Spleen (tissue), 11 donors: ENCODE results near the gene NEK3. TPM values are rescaled to one million over a fixed set of nuclear protein-coding genes. Genes with fewer than 3 reads are reported as not detected.

ENCODE experiments used
- DNase-seq: peaks from one replicate; pipeline ENCODE4 v3.0.0-alpha.2; 2020
- H3K27ac ChIP-seq, 8 donors: fragments of 200-600 bp; sonication (generic) in 7 of 8; 1 replicate in 4 of 8; 2 replicates in 4 of 8; pipeline versions ENCODE4 v1.5.0 to v1.8.0; 2016 to 2021; ENCODE audit warnings: inconsistent platforms in 4 of 8, mild to moderate bottlenecking in 4 of 8, moderate library complexity in 1 of 8
- H3K27me3 ChIP-seq, 7 donors: fragments of 200-600 bp; sonication (generic) in 6 of 7; replicated peaks in 1 of 7; 1 replicate in 4 of 7; 2 replicates in 3 of 7; pipeline versions ENCODE4 v1.5.0 to v1.8.0; 2016 to 2021; ENCODE audit warnings: inconsistent platforms in 3 of 7, mild to moderate bottlenecking in 1 of 7
- H3K36me3 ChIP-seq, 6 donors: fragments of 200-600 bp; sonication (generic) in 5 of 6; 1 replicate in 4 of 6; 2 replicates in 2 of 6; pipeline versions ENCODE4 v1.5.0 to v1.8.0; 2016 to 2021; ENCODE audit warnings: inconsistent platforms in 2 of 6
- H3K4me1 ChIP-seq, 6 donors: fragments of 200-600 bp; sonication (generic) in 5 of 6; 1 replicate in 3 of 6; 2 replicates in 3 of 6; pipeline versions ENCODE4 v1.5.0 to v1.8.0; 2016 to 2021; ENCODE audit warnings: inconsistent platforms in 3 of 6
- H3K4me3 ChIP-seq, 8 donors: fragments of 200-600 bp; sonication (generic) in 7 of 8; 1 replicate in 4 of 8; 2 replicates in 4 of 8; pipeline versions ENCODE4 v1.5.0 to v1.8.0; 2016 to 2021; ENCODE audit warnings: inconsistent platforms in 4 of 8, mild to moderate bottlenecking in 4 of 8, moderate library complexity in 2 of 8
- H3K9me3 ChIP-seq, 8 donors: fragments of 200-600 bp; sonication (generic) in 7 of 8; 1 replicate in 4 of 8; 2 replicates in 4 of 8; pipeline versions ENCODE4 v1.5.0 to v1.8.0; 2016 to 2021; ENCODE audit warnings: inconsistent platforms in 4 of 8
- POLR2A ChIP-seq, 3 donors: fragments of 450-650 bp; IDR thresholded peaks; one replicate each; pipeline ENCODE4 v1.5.1; 2017; ENCODE audit warnings: antibody characterized with exemption in 3 of 3, mild to moderate bottlenecking in 1 of 3
- POLR2AphosphoS5 ChIP-seq, 3 donors: sonication (generic); formaldehyde crosslinking; IDR thresholded peaks; one replicate each; pipeline ENCODE4 v1.5.1; 2017; ENCODE audit warnings: antibody characterized with exemption in 3 of 3
- WGBS, 5 donors: extraction: QIAGEN DNeasy Blood & Tissue Kit in 3 of 5; methylation state at CpG; one replicate each; pipeline versions ENCODE4 v1.1.5 to v1.1.7; 2013 to 2018; 5-methylcytosine and 5-hydroxymethylcytosine counted together
- intact Hi-C: fragments of 100-400 bp; cut with DNase I; formaldehyde crosslinking; loops from one replicate; pipeline ENCODE4 v1.15.0; 2023; ENCODE audit warnings: low total_unique reads
- polyA plus RNA-seq, 3 donors: library from polyadenylated mRNA; stranded (reverse); fragments of 200-250 nt; gene quantifications; one replicate each; pipeline ENCODE4 v1.2.1, GENCODE V29; 2013
- total RNA-seq, 7 donors: library from RNA; depleted of rRNA in 3 of 7; stranded (reverse); fragments of >200 nt in 3 of 7; fragmentation: NEBNext Ultra II Directional in 4 of 7; extraction: Animal tissue kit (Norgen Biotek cat#: 25700) in 4 of 7; gene quantifications; one replicate each; pipeline versions ENCODE4 v1.1.0 to v1.2.1, GENCODE V29; 2016 to 2021
- TF ChIP-seq, protein P1 (sequence below), 11 experiments: fragments of 200-600 bp in 7 of 11; fragments of 450-650 bp in 4 of 11; sonication (generic) in 4 of 11; IDR thresholded peaks in 8 of 11; conservative IDR thresholded peaks in 3 of 11; 1 replicate in 7 of 11; 2 replicates in 4 of 11; pipeline versions ENCODE4 v1.4.0 to v1.8.0; 2016 to 2021; ENCODE audit warnings: antibody characterized with exemption in 11 of 11, inconsistent platforms in 4 of 11, mild to moderate bottlenecking in 1 of 11
- donor health status: healthy with polysubstance abuse.
- donor health status: DM: no; HTN: no; CAD: no; lungs with moderate emphysema.
- donor health status: DM: no; HTN: no; CAD: no.
- donor health status: Bipolar disorder and iron deficiency.
- donor health status: healthy.
- donor health status: DM: no; HTN: no; CAD: no.
- donor health status: DM: yes; HTN: yes; CAD: no.

Gene NEK3
- total and polyA plus RNA-seq, 10 donors, result 6.7 to 41.4 (median 12.6) TPM

DNA sequence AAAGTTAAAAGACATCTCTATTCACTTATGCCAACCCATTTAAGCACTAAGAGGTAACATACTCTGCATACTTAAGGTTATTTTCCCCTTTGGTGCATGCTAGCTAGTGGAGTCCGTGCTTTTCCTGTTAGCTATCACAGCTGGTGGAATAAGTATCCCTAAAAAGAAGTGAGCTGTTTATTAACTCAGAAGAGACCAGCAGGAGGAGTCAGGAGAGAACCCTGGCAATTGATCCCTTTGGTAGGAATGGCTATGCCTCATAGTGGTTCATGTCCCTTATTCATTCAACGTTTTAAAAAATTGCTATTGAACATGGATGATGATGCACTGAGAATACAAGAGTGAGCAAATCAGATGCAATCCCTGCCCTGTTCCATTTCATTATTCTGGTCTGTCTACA lies 18.1 kb downstream of the NEK3 start:
- H3K27ac ChIP-seq, result no peak overlapping the region
- WGBS, 5 donors, result 66 to 85% (median 80%) methylated on average over 2 of the region's 2 CpGs
- intact Hi-C loops, result no loop called here
- H3K4me1 ChIP-seq, result no peaks in the 10 kb centered on the region
- no peak overlapping the region for H3K4me3 ChIP-seq
- H3K36me3 ChIP-seq, result peaks cover 0 to 89% (median 11%) of the 10 kb centered on the region in 6 donors
- no peak for DNase-seq
- H3K9me3 ChIP-seq, result no peaks in the 10 kb centered on the region
- no peaks in the 10 kb centered on the region for H3K27me3 ChIP-seq
- TF ChIP-seq POLR2AphosphoS5 (IDR thresholded peaks at IDR 0.05) (no peak), POLR2A (IDR thresholded peaks at IDR 0.05) (no peak)
- TF ChIP-seq, protein P1, sequence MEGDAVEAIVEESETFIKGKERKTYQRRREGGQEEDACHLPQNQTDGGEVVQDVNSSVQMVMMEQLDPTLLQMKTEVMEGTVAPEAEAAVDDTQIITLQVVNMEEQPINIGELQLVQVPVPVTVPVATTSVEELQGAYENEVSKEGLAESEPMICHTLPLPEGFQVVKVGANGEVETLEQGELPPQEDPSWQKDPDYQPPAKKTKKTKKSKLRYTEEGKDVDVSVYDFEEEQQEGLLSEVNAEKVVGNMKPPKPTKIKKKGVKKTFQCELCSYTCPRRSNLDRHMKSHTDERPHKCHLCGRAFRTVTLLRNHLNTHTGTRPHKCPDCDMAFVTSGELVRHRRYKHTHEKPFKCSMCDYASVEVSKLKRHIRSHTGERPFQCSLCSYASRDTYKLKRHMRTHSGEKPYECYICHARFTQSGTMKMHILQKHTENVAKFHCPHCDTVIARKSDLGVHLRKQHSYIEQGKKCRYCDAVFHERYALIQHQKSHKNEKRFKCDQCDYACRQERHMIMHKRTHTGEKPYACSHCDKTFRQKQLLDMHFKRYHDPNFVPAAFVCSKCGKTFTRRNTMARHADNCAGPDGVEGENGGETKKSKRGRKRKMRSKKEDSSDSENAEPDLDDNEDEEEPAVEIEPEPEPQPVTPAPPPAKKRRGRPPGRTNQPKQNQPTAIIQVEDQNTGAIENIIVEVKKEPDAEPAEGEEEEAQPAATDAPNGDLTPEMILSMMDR (IDR thresholded peaks at IDR 0.05 in 8 of 11, conservative IDR thresholded peaks at IDR 0.05 in 3 of 11), result no peak

DNA sequence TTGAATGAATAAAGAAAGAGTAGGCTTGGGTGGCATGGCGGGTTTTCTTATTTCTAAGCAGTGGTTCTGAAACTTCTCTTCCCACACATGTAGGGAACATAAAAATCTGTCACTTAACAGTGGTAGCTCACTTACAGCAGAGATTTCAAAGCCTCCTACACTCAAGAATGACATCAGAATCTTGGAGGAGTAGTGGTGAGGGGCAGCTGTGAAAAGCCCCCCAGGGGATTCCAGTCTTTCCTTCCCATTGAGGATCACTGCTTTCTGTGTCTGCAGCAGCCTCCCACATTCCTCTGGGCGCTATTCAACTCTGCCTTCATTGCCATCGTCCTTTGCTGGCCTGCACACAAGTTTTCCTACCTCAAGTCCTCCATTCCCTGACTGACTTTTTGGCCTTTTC lies 21.9 kb downstream of the NEK3 start:
- intact Hi-C loops, result no loop called here
- TF ChIP-seq, protein P1 (IDR thresholded peaks at IDR 0.05 in 8 of 11, conservative IDR thresholded peaks at IDR 0.05 in 3 of 11), result no peak
- TF ChIP-seq POLR2AphosphoS5 (IDR thresholded peaks at IDR 0.05) (no peak), POLR2A (IDR thresholded peaks at IDR 0.05) (no peak)
- no peaks in the 10 kb centered on the region for H3K9me3 ChIP-seq
- no peak for DNase-seq
- no peak overlapping the region for H3K4me3 ChIP-seq
- no peak overlapping the region for H3K27ac ChIP-seq
- no peaks in the 10 kb centered on the region for H3K4me1 ChIP-seq
- peaks cover 0 to 93% (median 30%) of the 10 kb centered on the region in 6 donors for H3K36me3 ChIP-seq
- no peaks in the 10 kb centered on the region for H3K27me3 ChIP-seq
- WGBS, 5 donors, result 81 to 94% (median 85%) methylated on average over 3 of the region's 3 CpGs

DNA sequence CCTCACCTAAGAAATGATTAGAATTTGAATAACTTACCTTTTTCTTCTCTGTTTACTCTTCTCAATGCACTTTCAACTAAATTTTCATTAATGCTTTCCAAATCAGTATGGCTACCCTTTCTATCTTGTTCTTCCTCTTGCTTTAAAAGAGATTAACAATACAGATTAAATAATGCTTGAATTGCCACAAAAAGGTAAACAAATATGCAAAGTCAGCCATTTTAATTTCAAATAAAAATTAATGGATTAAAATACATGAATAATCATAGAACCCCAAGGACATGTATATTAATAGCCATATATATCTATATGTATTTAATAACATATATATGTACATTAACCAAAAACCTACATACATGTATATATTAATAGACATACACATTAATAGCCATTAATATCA lies 22.6 kb downstream of the NEK3 start:
- Histone ChIP-seq H3K27ac (no peak overlapping the region), H3K36me3 (peaks cover 0 to 94% (median 36%) of the 10 kb centered on the region in 6 donors), H3K27me3 (no peaks in the 10 kb centered on the region), H3K9me3 (no peaks in the 10 kb centered on the region), H3K4me1 (no peaks in the 10 kb centered on the region), H3K4me3 (no peak overlapping the region)
- no peak for DNase-seq
- intact Hi-C loops, result no loop called here
- TF ChIP-seq POLR2A (IDR thresholded peaks at IDR 0.05) (no peak), POLR2AphosphoS5 (IDR thresholded peaks at IDR 0.05) (no peak)
- TF ChIP-seq, protein P1 (IDR thresholded peaks at IDR 0.05 in 8 of 11, conservative IDR thresholded peaks at IDR 0.05 in 3 of 11), result no peak

DNA sequence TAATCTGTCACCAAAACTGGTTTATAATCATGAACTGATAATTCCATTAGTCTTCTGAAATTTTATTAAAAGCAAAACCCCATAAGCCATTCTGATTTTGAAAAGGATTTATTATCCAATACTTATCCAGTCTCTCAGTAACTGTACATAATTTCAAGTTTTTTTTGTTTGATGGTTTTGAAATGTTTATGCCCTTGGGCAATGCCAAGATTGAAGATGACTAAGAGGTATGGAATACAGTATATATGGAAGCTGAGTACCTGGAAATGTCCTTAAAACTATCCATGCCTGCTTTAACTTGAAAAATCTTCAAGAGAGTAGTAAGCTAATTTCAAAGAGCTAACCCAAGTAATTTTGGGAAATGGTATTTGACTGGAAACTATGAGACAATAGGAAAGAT lies 28.8 kb downstream of the NEK3 start:
- peaks cover 0 to 48% (median 28%) of the 10 kb centered on the region in 6 donors for H3K36me3 ChIP-seq
- intact Hi-C loops, result no loop called here
- H3K9me3 ChIP-seq, result no peaks in the 10 kb centered on the region
- no peak overlapping the region for H3K27ac ChIP-seq
- H3K4me1 ChIP-seq, result peaks cover 11 to 23% (median 20%) of the 10 kb centered on the region in 6 donors
- no peak for DNase-seq
- peaks cover 0 to 21% (median 6%) of the 10 kb centered on the region in 7 donors for H3K27me3 ChIP-seq
- H3K4me3 ChIP-seq, result no peak overlapping the region
- TF ChIP-seq POLR2A (IDR thresholded peaks at IDR 0.05) (no peak), POLR2AphosphoS5 (IDR thresholded peaks at IDR 0.05) (no peak)
- TF ChIP-seq, protein P1 (IDR thresholded peaks at IDR 0.05 in 8 of 11, conservative IDR thresholded peaks at IDR 0.05 in 3 of 11), result no peak
